ENCODE data around the gene IGLL1.
"Not testable (repeated sequence)": the region's sequence is repeated elsewhere in the genome, so short reads cannot be mapped to it uniquely, and the experiment has no call there.

Gene IGLL1

GRCh38 chr22:23598805-23599518 is 18.9 kb upstream of the IGLL1 start:
- no peak for TF ChIP-seq CTCF (IDR thresholded peaks at IDR 0.05; ENCODE audit: insufficient read depth, low read depth, low read length, missing control alignments)
- no peak overlapping the region for H3K4me3 ChIP-seq (ENCODE audit: low read depth, low read length)
- DNase-seq (ENCODE audit: low read depth): no peak

GRCh38 chr22:23597576-23598268 is 17.6 kb upstream of the IGLL1 start:
- DNase-seq (ENCODE audit: low read depth); H3K4me3 ChIP-seq (ENCODE audit: low read depth, low read length): not testable (repeated sequence)

GRCh38 chr22:23595904-23596303 is 15.8 kb upstream of the IGLL1 start:
- DNase-seq (ENCODE audit: low read depth); H3K4me3 ChIP-seq (ENCODE audit: low read depth, low read length): not testable (repeated sequence)

DNA sequence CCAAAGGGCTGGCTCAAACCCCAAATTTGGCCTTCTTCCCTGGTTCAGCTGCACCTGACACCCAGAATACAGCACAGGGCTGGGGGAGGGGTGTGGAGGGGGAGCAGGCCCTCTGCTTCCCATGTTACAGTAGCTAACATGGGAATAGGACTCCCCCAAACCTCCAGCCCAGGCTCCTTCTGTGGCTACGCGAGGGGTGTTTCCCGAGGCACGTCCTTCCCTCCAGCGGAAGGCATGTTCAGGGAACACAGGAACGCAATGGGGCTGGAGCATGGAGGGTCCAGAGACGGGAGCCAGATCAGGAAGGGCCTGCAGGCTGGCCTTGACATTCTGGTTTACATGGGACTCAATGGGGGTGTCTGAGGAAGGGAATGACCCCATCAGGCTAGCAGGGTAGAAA is 11.8 kb upstream of the IGLL1 start:
- TF ChIP-seq CTCF (IDR thresholded peaks at IDR 0.05; ENCODE audit: insufficient read depth, low read depth, low read length, missing control alignments): no peak
- H3K4me3 ChIP-seq (ENCODE audit: low read depth, low read length): no peak overlapping the region
- DNase-seq (ENCODE audit: low read depth): no peak

DNA sequence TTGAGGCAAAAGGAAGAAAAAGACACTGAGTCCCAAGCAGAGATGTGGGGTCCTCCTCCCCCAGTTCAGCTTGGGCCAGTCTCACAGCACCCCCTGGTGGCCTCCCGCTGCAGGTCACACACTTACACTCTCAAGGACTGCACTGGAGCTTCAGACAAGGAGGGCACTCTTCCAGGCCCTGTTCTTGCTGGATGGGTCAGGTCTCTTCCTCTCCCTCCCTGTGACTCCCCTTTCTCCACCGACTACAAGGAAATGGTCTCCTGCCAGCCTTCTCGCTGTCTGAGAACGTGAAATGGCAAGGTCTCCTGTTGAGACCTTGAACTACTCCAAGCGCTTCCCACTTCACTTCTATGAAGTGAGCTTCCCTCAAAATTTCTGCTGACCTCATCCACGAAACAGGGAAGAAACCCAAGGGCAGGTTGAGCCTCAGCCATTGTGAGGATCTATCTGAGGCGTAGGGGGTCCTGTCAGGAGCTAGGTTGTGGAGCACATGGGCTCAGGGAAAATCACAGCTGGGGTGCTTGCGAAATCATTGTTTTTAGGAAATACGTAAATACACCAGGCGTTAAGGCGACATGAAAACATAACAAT is 11.2 kb upstream of the IGLL1 start:
- DNase-seq (ENCODE audit: low read depth): peak; percentile 74
- TF ChIP-seq CTCF (IDR thresholded peaks at IDR 0.05; ENCODE audit: insufficient read depth, low read depth, low read length, missing control alignments): peak; percentile 94
- H3K4me3 ChIP-seq (ENCODE audit: low read depth, low read length): no peak overlapping the region

DNA sequence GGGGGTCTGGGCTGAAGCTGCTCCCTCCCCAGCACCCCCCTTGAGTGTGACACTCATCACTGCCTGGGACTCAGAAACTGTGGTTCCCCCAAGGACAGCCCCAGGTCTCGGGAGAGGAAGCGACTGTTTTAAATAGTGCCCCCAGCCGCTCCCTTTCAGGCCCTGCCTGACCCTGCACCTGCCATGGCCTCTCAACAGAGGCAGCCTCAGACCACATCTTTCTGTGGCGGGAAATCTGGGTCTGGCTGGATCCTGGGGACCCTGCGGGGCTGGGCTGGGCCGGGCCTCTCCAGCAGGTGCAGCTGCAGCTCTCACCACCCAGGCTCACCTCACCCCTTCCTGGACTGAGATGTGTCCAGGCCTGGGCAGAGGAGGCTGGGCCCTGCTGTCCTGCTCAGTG is 3.7 kb upstream of the IGLL1 start:
- no peak overlapping the region for H3K4me3 ChIP-seq (ENCODE audit: low read depth, low read length)
- no peak for DNase-seq (ENCODE audit: low read depth)
- no peak for TF ChIP-seq CTCF (IDR thresholded peaks at IDR 0.05; ENCODE audit: insufficient read depth, low read depth, low read length, missing control alignments)

DNA sequence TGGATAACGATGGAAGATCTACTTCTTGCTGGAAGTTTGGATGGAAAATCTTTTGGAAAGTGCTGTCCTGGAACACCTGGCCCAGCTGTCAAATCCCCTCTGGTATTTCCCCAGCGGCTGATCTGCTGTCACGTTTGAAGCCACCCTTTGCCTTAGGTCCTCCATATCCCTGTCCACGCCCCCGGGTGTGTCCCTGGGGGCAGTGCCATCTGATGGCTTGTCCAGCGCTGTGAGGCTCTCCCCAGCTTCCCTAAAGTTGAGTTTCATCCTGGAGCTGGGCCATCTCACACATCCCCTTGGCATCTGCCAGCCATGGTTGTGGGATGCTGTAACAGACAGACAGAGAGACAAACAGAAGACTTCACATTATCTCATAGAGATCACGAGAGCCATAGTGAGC is 3.1 kb upstream of the IGLL1 start:
- no peak for TF ChIP-seq CTCF (IDR thresholded peaks at IDR 0.05; ENCODE audit: insufficient read depth, low read depth, low read length, missing control alignments)
- H3K4me3 ChIP-seq (ENCODE audit: low read depth, low read length): no peak overlapping the region
- DNase-seq (ENCODE audit: low read depth): no peak

- TF ChIP-seq CTCF (IDR thresholded peaks at IDR 0.05; ENCODE audit: insufficient read depth, low read depth, low read length, missing control alignments): no peak
- no peak overlapping the region for H3K4me3 ChIP-seq (ENCODE audit: low read depth, low read length)
- no peak for DNase-seq (ENCODE audit: low read depth)
Observed at GRCh38 chr22:23581260-23581650, 1.2 kb upstream of the IGLL1 start.

Measured in GM12865 (cell line).